ENCODE measurements around the gene RFPL3. TPM values are rescaled to one million over a fixed set of nuclear protein-coding genes. Genes with fewer than 3 reads are reported as not detected.

The RFPL3 gene
- total RNA-seq, 4 donors from 2014 or later = not detected

DNA sequence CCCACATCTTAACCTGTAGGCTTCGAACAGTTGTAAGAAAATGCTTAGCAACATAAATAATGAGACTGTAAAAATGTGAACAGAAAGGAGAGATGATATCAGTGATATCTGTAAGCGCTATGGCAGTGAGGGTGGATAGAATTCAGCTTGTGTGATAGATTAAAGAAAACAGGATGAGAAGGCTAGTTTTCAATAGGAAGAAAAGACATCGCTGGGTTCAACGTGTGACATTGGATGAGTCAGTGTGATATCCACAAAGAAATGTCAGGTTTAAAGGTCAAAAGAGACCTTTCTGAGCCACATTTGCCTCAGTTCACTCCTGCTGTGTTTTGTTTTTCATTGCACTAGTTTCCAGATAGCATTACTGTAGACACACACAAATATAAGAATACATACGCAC is 13.7 kb upstream of the RFPL3 start:
- TF ChIP-seq, protein P1, sequence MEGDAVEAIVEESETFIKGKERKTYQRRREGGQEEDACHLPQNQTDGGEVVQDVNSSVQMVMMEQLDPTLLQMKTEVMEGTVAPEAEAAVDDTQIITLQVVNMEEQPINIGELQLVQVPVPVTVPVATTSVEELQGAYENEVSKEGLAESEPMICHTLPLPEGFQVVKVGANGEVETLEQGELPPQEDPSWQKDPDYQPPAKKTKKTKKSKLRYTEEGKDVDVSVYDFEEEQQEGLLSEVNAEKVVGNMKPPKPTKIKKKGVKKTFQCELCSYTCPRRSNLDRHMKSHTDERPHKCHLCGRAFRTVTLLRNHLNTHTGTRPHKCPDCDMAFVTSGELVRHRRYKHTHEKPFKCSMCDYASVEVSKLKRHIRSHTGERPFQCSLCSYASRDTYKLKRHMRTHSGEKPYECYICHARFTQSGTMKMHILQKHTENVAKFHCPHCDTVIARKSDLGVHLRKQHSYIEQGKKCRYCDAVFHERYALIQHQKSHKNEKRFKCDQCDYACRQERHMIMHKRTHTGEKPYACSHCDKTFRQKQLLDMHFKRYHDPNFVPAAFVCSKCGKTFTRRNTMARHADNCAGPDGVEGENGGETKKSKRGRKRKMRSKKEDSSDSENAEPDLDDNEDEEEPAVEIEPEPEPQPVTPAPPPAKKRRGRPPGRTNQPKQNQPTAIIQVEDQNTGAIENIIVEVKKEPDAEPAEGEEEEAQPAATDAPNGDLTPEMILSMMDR (IDR thresholded peaks at IDR 0.05; ENCODE audit: low read depth) = no peak

DNA sequence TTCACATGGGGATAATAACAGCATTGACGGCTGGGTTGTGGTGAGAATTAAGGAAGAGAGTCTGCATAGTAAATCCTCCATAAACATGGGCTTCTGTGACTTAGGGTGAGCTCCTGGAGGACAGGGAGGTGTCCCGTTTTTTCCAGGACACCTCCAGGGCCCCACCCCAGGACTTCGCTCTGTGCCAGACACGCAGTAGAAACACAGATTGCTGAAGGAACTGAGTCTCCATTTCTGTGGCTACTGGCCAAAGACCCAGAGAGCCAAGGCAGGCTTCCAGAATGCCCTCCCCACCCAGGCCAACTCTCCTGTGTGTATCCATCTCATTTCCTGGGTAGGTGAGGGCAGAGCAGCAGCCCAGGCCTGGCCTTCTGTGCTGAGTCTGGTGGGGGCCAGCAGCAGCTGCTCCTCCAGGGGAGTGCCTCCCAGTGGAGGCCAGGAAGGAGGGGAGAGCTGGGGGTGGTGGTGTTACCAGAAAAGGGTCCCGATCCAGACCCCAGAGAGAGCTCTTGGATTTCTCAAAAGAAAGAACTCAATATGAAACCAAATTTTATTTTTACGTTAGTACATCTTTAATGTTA is 9.5 kb upstream of the RFPL3 start:
- TF ChIP-seq, protein P1 (IDR thresholded peaks at IDR 0.05; ENCODE audit: low read depth) = no peak

DNA sequence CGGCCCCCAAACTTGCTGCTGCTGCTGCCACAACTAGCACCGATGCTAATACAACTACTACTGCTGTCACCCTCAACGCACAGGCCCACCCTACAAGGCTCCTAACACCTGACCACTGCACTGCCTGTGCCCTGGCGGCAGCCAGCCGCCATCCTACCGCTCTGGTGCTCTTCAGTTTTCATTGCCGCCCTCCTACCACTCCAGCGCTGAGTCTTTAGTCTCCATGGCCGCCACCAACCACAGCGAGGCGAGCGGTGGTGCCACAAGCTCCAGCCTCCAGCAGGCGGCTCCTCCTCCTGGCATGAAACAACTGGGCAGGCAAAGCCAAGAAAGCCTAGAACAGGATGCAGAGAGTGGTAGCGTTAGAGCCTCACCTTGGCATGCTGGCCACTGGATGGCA is 5.0 kb upstream of the RFPL3 start:
- TF ChIP-seq, protein P1 (IDR thresholded peaks at IDR 0.05; ENCODE audit: low read depth) = no peak

DNA sequence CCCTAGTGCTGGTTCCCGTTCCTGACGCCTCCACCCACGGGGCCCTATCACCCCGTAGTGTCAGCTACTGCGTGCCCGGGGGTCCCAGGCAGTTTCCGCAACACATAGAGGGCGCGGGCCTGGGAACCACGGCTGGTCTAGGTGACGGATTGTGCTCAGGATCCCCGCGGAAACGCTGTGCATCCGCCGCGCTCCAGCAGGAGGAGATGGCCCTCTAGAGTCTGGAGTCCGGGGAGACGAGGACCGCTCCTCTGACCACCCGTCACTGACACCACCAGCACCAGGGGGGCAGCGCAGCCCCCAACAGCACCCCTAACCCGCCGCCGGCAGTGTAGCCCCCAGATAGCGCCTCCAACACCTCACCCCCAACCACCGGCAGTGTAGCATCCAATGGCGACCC is 4.4 kb upstream of the RFPL3 start:
- TF ChIP-seq, protein P1 (IDR thresholded peaks at IDR 0.05; ENCODE audit: low read depth) = no peak

DNA sequence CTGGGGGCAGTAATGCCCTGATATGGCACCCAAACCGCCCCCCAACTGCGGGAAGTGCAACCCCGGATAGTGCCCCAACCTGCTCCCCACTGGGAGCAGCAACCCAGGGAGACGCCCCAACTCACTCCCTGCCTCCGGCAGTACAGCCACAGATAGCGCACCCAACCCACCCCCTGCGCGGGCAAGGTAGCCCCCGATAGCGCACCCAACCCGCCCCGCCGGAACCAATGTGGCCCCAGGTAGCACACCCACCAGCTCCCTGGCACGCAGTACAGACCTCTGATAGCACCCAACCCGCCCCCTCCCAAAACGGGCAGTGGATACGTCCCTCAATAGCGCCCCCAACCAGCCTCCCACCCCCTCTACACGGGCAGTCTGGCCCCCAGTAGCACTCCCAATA is 3.8 kb upstream of the RFPL3 start:
- TF ChIP-seq, protein P1 (IDR thresholded peaks at IDR 0.05; ENCODE audit: low read depth) = no peak

DNA sequence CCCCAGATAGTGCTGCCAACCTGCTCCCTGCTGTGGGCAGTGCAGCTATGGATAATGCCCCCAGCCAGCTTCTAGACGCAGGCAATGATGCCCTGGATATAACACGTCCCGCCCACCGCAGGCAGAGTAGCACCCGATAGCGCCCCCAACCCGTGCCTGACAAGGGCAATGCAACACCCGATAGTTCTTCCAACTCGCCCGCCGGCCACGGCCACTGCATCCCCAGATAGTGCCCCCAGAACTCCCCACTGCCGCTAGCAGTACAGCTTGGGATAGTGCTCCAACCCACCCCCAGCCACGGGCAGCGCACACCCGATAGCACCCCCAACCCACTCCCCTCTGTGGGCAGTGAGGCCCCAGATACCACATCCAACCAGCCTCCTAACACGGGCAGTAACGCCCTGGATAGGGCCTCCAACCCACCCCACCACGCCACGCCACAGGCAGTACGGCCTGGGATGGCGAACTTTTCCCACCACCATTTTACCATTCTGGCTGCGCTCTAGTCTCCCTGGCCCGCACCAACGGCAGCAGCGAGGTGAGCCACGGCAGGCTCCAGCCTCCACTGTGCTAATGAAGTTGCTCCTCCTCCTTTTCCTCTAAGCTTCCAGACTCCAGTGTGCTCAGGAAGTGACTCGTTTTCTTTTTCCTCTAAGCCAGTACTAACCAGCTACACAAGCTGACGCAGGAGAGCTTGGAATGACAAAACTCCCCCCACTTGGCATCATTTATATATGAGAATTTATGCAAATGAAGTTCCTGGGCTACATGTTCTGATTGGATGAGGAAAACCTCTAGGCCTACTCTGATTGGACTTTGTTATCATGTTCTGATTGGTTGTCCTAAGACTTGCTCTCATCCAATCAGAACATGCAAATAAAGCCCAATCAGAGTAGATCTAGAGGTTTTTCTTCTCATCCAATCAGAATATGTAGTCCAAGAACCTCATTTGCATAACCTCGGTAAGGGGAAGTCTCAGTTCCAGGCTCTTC is 3.0 kb upstream of the RFPL3 start:
- TF ChIP-seq, protein P1 (IDR thresholded peaks at IDR 0.05; ENCODE audit: low read depth) = no peak

DNA sequence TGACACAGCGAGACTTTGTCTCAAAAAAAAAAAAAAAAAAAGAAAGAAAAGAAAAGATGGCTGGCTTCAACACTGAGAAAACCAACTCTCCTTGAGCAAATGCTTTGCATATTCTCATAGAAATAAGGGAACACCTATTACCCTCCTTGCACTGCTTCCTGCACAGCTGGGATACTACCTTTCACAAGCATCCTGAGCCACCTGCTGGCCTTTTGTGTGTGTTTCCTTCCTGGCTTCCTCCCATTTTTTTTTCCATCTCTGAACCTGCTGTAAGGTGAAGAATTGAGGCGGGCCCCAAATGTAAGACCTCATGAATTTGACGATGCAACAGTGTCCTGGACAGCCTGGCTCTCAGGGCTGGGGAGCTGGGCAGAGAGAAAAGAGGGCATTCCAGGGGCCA is 1.9 kb upstream of the RFPL3 start:
- TF ChIP-seq, protein P1 (IDR thresholded peaks at IDR 0.05; ENCODE audit: low read depth) = no peak
